Spleen (tissue), 7 donors: ENCODE measurements around the gene NSUN6.

Source experiments
- POLR2A ChIP-seq, 3 donors: fragments of 450-650 bp; IDR thresholded peaks; one replicate each; pipeline ENCODE4 v1.5.1; 2017; ENCODE audit warnings: antibody characterized with exemption in 3 of 3, mild to moderate bottlenecking in 1 of 3
- TF ChIP-seq, protein P1 (sequence below), 11 experiments: fragments of 200-600 bp in 7 of 11; fragments of 450-650 bp in 4 of 11; sonication (generic) in 4 of 11; IDR thresholded peaks in 8 of 11; conservative IDR thresholded peaks in 3 of 11; 1 replicate in 7 of 11; 2 replicates in 4 of 11; pipeline versions ENCODE4 v1.4.0 to v1.8.0; 2016 to 2021; ENCODE audit warnings: antibody characterized with exemption in 11 of 11, inconsistent platforms in 4 of 11, mild to moderate bottlenecking in 1 of 11
- donor health status: DM: no; HTN: no; CAD: no; lungs with moderate emphysema.
- donor health status: DM: no; HTN: no; CAD: no.
- donor health status: DM: no; HTN: no; CAD: no.

DNA sequence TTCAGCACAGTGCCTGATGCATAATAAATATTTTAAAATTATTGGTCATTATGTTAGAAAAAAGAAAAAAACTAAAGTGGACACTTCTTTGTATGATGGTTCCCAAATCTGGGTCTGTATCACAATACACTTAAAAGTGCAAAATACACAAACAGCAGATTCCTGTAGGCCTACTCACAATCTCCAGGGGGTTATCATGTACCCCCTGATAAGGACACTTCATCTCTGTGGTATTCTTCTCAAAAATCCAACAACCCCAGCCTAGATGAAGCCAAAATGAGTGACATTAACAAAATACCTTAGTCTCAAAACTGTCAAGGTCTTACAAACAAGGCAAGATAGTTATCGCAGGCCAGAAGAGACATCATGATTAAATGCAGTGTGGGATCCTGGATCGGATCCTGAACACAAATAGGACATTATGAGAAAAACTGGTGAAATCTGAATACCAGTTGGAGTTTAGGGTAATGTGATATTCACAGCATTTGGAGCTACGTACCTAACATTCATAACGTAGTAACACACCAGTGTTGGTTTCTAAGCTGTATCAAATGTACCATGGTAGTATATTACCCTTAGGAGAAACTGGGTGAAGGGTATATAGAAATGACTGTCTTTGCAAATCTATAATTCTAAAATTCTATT is 45.2 kb downstream of the NSUN6 start:
- TF ChIP-seq, protein P1, sequence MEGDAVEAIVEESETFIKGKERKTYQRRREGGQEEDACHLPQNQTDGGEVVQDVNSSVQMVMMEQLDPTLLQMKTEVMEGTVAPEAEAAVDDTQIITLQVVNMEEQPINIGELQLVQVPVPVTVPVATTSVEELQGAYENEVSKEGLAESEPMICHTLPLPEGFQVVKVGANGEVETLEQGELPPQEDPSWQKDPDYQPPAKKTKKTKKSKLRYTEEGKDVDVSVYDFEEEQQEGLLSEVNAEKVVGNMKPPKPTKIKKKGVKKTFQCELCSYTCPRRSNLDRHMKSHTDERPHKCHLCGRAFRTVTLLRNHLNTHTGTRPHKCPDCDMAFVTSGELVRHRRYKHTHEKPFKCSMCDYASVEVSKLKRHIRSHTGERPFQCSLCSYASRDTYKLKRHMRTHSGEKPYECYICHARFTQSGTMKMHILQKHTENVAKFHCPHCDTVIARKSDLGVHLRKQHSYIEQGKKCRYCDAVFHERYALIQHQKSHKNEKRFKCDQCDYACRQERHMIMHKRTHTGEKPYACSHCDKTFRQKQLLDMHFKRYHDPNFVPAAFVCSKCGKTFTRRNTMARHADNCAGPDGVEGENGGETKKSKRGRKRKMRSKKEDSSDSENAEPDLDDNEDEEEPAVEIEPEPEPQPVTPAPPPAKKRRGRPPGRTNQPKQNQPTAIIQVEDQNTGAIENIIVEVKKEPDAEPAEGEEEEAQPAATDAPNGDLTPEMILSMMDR (IDR thresholded peaks at IDR 0.05 in 8 of 11, conservative IDR thresholded peaks at IDR 0.05 in 3 of 11): no peak
- no peak for TF ChIP-seq POLR2A (IDR thresholded peaks at IDR 0.05)
